ENCODE measurements around the gene OR2V2. TPM values are rescaled to one million over a fixed set of nuclear protein-coding genes. Genes with fewer than 3 reads are reported as not detected.
"Not testable (repeated sequence)": the region's sequence is repeated elsewhere in the genome, so short reads cannot be mapped to it uniquely, and the experiment has no call there.

OR2V2 gene
- total RNA-seq, 3 donors from 2014 or later = not detected

- H3K4me3 ChIP-seq = no peak overlapping the region
Observed at GRCh38 chr5:181124526-181124925, 22.9 kb upstream of the OR2V2 start.

DNA sequence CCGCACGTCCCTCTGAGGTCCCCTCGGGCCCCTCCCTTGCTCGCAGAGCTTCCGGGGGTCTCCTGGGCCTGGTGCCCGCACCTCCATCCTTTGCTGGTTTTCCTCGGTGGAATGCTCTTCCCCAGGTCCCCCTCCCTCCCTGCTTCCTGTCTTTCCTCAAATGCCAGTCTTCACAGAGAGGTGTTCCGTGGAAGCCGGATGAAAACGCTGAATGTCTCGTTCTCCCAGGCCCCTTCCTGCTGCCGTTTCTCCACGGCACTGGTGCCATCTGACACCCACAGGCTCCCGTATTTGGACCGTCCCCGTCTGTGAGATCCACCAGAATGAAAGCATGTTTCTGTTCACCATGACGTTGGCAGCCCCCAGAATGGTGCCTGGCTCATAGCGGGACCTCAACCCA lies 20.5 kb upstream of the OR2V2 start:
- Histone ChIP-seq H3K27ac (no peak overlapping the region), H3K27me3 (peaks cover 0 to 56% of the 10 kb centered on the region in 2 donors), H3K36me3 (no peaks in the 10 kb centered on the region), H3K4me1 (no peaks in the 10 kb centered on the region), H3K9me3 (no peaks in the 10 kb centered on the region), H3K4me3 (no peak overlapping the region)
- intact Hi-C loops (cut with DNase I; ENCODE audit: low total_unique reads) = no loop called here
- DNase-seq (ENCODE audit: low spot score in 2 of 2) = no peak
- TF ChIP-seq, protein P1, sequence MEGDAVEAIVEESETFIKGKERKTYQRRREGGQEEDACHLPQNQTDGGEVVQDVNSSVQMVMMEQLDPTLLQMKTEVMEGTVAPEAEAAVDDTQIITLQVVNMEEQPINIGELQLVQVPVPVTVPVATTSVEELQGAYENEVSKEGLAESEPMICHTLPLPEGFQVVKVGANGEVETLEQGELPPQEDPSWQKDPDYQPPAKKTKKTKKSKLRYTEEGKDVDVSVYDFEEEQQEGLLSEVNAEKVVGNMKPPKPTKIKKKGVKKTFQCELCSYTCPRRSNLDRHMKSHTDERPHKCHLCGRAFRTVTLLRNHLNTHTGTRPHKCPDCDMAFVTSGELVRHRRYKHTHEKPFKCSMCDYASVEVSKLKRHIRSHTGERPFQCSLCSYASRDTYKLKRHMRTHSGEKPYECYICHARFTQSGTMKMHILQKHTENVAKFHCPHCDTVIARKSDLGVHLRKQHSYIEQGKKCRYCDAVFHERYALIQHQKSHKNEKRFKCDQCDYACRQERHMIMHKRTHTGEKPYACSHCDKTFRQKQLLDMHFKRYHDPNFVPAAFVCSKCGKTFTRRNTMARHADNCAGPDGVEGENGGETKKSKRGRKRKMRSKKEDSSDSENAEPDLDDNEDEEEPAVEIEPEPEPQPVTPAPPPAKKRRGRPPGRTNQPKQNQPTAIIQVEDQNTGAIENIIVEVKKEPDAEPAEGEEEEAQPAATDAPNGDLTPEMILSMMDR (IDR thresholded peaks at IDR 0.05) = no peak
- TF ChIP-seq POLR2AphosphoS5 (IDR thresholded peaks at IDR 0.05) (no peak), POLR2A (IDR thresholded peaks at IDR 0.05) (no peak)

More at GRCh38 chr5:181124526-181124925, 22.9 kb upstream of the OR2V2 start:
- intact Hi-C loops (cut with DNase I; ENCODE audit: low total_unique reads) = no loop called here
- Histone ChIP-seq H3K36me3 (no peaks in the 10 kb centered on the region), H3K4me1 (no peaks in the 10 kb centered on the region), H3K27ac (no peak overlapping the region), H3K9me3 (no peaks in the 10 kb centered on the region), H3K27me3 (peaks cover 0 to 65% of the 10 kb centered on the region in 2 donors)
- TF ChIP-seq POLR2AphosphoS5 (IDR thresholded peaks at IDR 0.05) = no peak
- TF ChIP-seq POLR2A (IDR thresholded peaks at IDR 0.05) = no peak
- TF ChIP-seq, protein P1 (IDR thresholded peaks at IDR 0.05) = no peak
- no peak for DNase-seq (ENCODE audit: low spot score in 2 of 2)

DNA sequence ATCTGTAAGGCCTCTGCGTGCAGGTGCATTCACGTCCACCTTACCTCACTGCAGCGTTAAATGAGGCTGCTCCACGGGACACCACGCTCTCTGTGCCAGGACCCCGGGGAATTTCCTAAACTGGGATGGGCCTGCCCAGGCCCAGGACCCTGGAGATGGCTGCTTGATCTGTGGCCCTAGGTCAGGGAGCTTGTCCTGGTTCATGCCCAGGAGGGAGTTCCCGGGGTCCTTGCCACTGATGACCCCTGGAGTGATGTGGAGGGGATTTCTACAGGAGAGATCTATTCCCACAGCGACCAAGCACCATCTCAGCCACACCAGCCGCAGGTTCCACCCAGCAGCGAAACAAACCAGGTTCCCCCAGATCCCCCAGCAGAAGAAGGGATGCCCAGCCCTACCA lies 19.9 kb upstream of the OR2V2 start:
- Histone ChIP-seq H3K4me1 (no peaks in the 10 kb centered on the region), H3K27me3 (peaks cover 0 to 50% of the 10 kb centered on the region in 2 donors), H3K27ac (no peak overlapping the region), H3K9me3 (no peaks in the 10 kb centered on the region), H3K4me3 (no peak overlapping the region), H3K36me3 (no peaks in the 10 kb centered on the region)
- no peak for DNase-seq (ENCODE audit: low spot score in 2 of 2)
- intact Hi-C loops (cut with DNase I; ENCODE audit: low total_unique reads) = no loop called here
- TF ChIP-seq, protein P1 (IDR thresholded peaks at IDR 0.05) = no peak
- TF ChIP-seq POLR2AphosphoS5 (IDR thresholded peaks at IDR 0.05) = no peak

DNA sequence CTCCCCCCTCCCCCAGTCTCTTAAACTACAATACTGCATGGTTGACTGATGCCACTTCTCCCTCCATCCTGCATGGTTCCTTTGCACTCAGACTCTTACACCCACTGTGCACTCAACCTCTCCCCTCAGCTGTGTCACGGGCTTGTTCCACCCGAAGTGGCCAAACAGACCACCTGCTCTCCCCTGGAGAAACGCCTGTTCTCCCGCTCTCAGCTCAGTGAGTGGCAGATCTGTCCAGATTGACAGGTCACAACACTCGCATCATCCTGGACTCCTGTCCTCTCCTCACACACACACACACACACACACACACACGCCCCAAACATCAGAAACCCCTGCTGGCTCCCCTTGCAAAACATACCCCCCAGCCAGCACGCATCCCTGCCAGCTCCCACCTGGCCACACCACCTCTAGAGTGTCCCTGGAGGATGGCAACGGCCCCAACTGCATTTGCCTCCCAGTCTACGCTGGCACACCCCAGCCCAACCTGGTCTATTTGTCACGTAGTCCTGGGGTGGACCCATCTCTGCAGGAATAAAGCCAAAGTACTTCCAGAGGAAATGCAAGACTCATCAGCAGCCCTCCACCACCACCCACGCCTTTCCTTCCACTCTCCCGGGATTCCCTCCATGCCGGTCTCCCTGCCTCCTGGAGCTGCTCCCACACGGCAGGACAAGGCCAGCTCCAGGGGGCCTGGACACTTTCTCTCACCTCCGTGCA lies 19.3 kb upstream of the OR2V2 start:
- peaks cover 0 to 53% of the 10 kb centered on the region in 2 donors for H3K27me3 ChIP-seq

DNA sequence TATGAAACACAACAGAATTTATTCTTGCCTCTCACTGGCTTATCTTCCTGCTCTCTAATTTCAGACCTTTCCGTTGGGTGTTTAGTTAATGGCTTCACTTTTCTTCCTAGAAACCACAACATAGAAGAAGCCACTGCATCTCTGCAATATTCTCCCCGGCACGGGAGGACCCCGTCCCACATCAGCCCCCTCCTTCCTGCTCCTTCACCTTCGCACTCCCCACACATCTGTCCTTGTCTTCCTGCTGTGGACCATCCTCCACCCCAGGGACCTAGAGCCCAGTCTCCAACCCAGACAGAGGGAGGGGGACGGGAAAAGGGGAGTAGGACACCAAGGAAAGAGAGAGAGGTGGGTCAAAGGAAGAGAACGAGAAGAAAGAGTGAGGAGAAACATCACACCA lies 17.8 kb upstream of the OR2V2 start:
- no peak for TF ChIP-seq POLR2A (IDR thresholded peaks at IDR 0.05)
- no peak for TF ChIP-seq POLR2AphosphoS5 (IDR thresholded peaks at IDR 0.05)
- TF ChIP-seq, protein P1 (IDR thresholded peaks at IDR 0.05) = no peak
- Histone ChIP-seq H3K9me3 (no peaks in the 10 kb centered on the region), H3K27ac (no peak overlapping the region), H3K36me3 (no peaks in the 10 kb centered on the region), H3K4me3 (no peak overlapping the region), H3K4me1 (no peaks in the 10 kb centered on the region), H3K27me3 (peaks cover 0 to 48% of the 10 kb centered on the region in 2 donors)
- intact Hi-C loops (cut with DNase I; ENCODE audit: low total_unique reads) = no loop called here
- DNase-seq (ENCODE audit: low spot score in 2 of 2) = no peak

More for the DNA sequence above, 19.3 kb upstream of the OR2V2 start:
- DNase-seq (ENCODE audit: low spot score in 2 of 2) = no peak
- no peak for TF ChIP-seq POLR2A (IDR thresholded peaks at IDR 0.05)
- no peak for TF ChIP-seq POLR2AphosphoS5 (IDR thresholded peaks at IDR 0.05)
- TF ChIP-seq, protein P1 (IDR thresholded peaks at IDR 0.05) = no peak
- Histone ChIP-seq H3K36me3 (no peaks in the 10 kb centered on the region), H3K4me1 (no peaks in the 10 kb centered on the region), H3K4me3 (no peak overlapping the region), H3K9me3 (no peaks in the 10 kb centered on the region), H3K27ac (no peak overlapping the region)
- intact Hi-C loops (cut with DNase I; ENCODE audit: low total_unique reads) = no loop called here

GRCh38 chr5:181130081-181130480 lies 17.3 kb upstream of the OR2V2 start:
- H3K4me1 ChIP-seq; H3K27ac ChIP-seq; DNase-seq (ENCODE audit: low spot score in 2 of 2); H3K9me3 ChIP-seq; H3K36me3 ChIP-seq; intact Hi-C loops (cut with DNase I; ENCODE audit: low total_unique reads); H3K4me3 ChIP-seq: not testable (repeated sequence)
- H3K27me3 ChIP-seq = peaks cover 0 to 46% of the 10 kb centered on the region in 2 donors

Measured in breast epithelium (tissue), 4 donors.